NB4 (cell line): ENCODE results near the gene CEP20.

Experiments used
- CTCF ChIP-seq: IDR thresholded peaks from one replicate; pipeline ENCODE4 v1.5.1; 2012; ENCODE audit warnings: low read depth, low read length
- MYC ChIP-seq: IDR thresholded peaks from 2 replicates; pipeline ENCODE4 v1.6.1; 2011; ENCODE audit warnings: low read depth, low read length
- POLR2A ChIP-seq: IDR thresholded peaks from 2 replicates; pipeline ENCODE4 v1.6.1; 2011; ENCODE audit warnings: mild to moderate bottlenecking; ENCODE audit not compliant: insufficient read length; ENCODE audit errors: extremely low read depth

DNA sequence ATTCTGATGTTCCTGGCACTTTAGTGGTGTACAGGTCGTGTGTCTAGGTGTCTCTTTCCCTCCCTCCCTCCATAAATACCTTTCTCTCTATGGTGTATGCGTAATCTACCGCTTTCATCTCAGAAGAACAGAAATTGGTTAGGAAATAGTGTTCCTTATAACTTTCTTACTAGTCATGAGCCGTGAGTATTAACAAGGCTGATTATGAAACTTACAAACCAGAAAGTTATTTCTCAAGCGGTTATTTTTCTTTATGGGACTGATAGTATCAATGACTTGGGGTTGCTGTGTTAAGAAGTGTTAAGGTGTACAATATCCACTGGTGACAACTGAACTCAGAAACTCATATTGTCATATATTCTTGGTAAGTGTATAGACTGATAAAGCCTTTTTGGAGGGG lies 18.4 kb downstream of the CEP20 start:
- TF ChIP-seq CTCF (no peak), POLR2A (no peak), MYC (no peak)
